Sigmoid colon (tissue), 7 donors: ENCODE results near the gene MSH3. TPM values are rescaled to one million over a fixed set of nuclear protein-coding genes. Genes with fewer than 3 reads are reported as not detected.

Source experiments
- DNase-seq: peaks from one replicate; pipeline ENCODE4 v3.0.0-alpha.2; 2019
- H3K27ac ChIP-seq, 4 donors: fragments of 200-600 bp; sonication (generic); one replicate each; pipeline ENCODE4 v1.5.1; 2016 to 2019; ENCODE audit warnings: mild to moderate bottlenecking in 1 of 4
- H3K27me3 ChIP-seq, 3 donors: fragments of 200-600 bp; sonication (generic); one replicate each; pipeline ENCODE4 v1.5.1; 2019; ENCODE audit warnings: mild to moderate bottlenecking in 1 of 3
- H3K36me3 ChIP-seq, 4 donors: fragments of 200-600 bp; sonication (generic); one replicate each; pipeline ENCODE4 v1.5.1; 2016 to 2019
- H3K4me1 ChIP-seq, 4 donors: fragments of 200-600 bp; sonication (generic); one replicate each; pipeline ENCODE4 v1.5.1; 2017 to 2019
- H3K4me3 ChIP-seq, 4 donors: fragments of 200-600 bp; sonication (generic); one replicate each; pipeline ENCODE4 v1.5.1; 2017 to 2019; ENCODE audit warnings: mild to moderate bottlenecking in 2 of 4, moderate library complexity in 1 of 4
- H3K9me3 ChIP-seq, 4 donors: fragments of 200-600 bp in 3 of 4; sonication (generic) in 3 of 4; one replicate each; pipeline versions ENCODE4 v1.5.1 to v1.6.1; 2013 to 2019
- EP300 ChIP-seq, 4 donors: sonication (generic); formaldehyde crosslinking; IDR thresholded peaks; one replicate each; pipeline ENCODE4 v1.6.1; 2017; ENCODE audit warnings: antibody characterized with exemption in 4 of 4
- POLR2A ChIP-seq, 2 donors: fragments of 450-650 bp; IDR thresholded peaks; one replicate each; pipeline ENCODE4 v1.6.1; 2016; ENCODE audit warnings: antibody characterized with exemption in 2 of 2, mild to moderate bottlenecking in 2 of 2, moderate library complexity in 2 of 2
- POLR2AphosphoS5 ChIP-seq, 4 donors: sonication (generic); formaldehyde crosslinking; IDR thresholded peaks; one replicate each; pipeline ENCODE4 v1.6.1; 2017; ENCODE audit warnings: antibody characterized with exemption in 4 of 4
- WGBS, 2 donors: extraction: QIAGEN DNeasy Blood & Tissue Kit; methylation state at CpG; one replicate each; pipeline ENCODE4 v1.1.7; 2013; 5-methylcytosine and 5-hydroxymethylcytosine counted together
- intact Hi-C: fragments of 100-400 bp; cut with DNase I; formaldehyde crosslinking; loops from one replicate; pipeline ENCODE4 v1.15.1; 2023
- polyA plus RNA-seq, 3 donors: library from polyadenylated mRNA; stranded (reverse); fragments of 200-250 nt; gene quantifications; one replicate each; pipeline ENCODE4 v1.2.3, GENCODE V29; 2013
- total RNA-seq, 4 donors: library from RNA; depleted of rRNA; stranded (reverse); fragments of >200 nt; gene quantifications; one replicate each; pipeline ENCODE4 v1.1.0, GENCODE V29; 2016
- TF ChIP-seq, protein P1 (sequence below), 4 experiments: fragments of 450-650 bp in 3 of 4; fragments of 200-600 bp in 1 of 4; IDR thresholded peaks; one replicate each; pipeline ENCODE4 v1.5.1; 2016 to 2019; ENCODE audit warnings: antibody characterized with exemption in 4 of 4, mild to moderate bottlenecking in 3 of 4, moderate library complexity in 2 of 4
- donor health status: healthy with polysubstance abuse.
- donor health status: Bipolar disorder and iron deficiency.
- donor health status: healthy.

Gene MSH3
- total RNA-seq (10 to 100 TPM; 11.8 to 15.3 (median 13.3) TPM), polyA plus RNA-seq (1 to 10 TPM; 3.6 to 7.6 (median 4.8) TPM)

DNA sequence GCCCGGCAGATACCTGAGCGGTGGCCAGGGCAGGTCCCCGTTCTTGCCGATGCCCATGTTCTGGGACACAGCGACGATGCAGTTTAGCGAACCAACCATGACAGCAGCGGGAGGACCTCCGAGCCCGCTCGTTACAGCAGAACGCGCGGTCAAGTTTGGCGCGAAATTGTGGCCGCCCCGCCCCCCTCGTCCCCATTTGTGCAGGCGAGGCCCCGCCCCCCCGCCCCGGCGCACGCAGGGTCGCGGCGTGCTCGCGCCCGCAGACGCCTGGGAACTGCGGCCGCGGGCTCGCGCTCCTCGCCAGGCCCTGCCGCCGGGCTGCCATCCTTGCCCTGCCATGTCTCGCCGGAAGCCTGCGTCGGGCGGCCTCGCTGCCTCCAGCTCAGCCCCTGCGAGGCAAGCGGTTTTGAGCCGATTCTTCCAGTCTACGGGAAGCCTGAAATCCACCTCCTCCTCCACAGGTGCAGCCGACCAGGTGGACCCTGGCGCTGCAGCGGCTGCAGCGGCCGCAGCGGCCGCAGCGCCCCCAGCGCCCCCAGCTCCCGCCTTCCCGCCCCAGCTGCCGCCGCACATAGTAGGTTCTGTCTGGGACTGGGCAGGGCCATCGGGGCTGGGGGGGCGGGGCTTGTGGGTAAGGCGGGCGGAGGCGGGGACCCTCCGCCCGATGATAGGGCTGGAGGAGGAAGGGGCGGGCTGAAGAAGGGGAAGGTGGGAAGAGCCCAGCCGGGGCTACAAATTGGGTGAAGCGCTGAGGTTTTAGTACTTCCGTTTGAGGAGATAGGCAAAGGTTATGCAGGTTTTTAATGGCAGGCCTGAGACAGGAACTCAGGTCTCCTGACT lies at the start of gene MSH3, which contains the start of gene DHFR:
Gene MSH3, plus strand, starts transcription at position 262 of the 840 bp plus-strand sequence. Its CDS starts 76 bp downstream, at position 338.
Gene DHFR, minus strand, starts transcription at position 593 of the 840 bp plus-strand sequence. Its CDS starts 494 bp downstream, at position 99.
- Histone ChIP-seq H3K27ac (peak within 1 kb of the TSS; percentile 89 to 98 (median 94)), H3K4me3 (peak within 1 kb of the TSS; percentile 75 to 96 (median 84)), H3K36me3 (peaks cover 0 to 34% (median 12%) of the 10 kb centered on the region in 4 donors), H3K4me1 (peaks cover 0 to 18% (median 15%) of the 10 kb centered on the region in 4 donors), H3K9me3 (no peaks in the 10 kb centered on the region), H3K27me3 (no peaks in the 10 kb centered on the region)
- intact Hi-C loops: loop anchor here (5.0 to 10.0 kb wide), 2 partner anchors 167 to 400 kb away; partner anchors contain the start of genes FAM151B and SERINC5
- TF ChIP-seq, protein P1, sequence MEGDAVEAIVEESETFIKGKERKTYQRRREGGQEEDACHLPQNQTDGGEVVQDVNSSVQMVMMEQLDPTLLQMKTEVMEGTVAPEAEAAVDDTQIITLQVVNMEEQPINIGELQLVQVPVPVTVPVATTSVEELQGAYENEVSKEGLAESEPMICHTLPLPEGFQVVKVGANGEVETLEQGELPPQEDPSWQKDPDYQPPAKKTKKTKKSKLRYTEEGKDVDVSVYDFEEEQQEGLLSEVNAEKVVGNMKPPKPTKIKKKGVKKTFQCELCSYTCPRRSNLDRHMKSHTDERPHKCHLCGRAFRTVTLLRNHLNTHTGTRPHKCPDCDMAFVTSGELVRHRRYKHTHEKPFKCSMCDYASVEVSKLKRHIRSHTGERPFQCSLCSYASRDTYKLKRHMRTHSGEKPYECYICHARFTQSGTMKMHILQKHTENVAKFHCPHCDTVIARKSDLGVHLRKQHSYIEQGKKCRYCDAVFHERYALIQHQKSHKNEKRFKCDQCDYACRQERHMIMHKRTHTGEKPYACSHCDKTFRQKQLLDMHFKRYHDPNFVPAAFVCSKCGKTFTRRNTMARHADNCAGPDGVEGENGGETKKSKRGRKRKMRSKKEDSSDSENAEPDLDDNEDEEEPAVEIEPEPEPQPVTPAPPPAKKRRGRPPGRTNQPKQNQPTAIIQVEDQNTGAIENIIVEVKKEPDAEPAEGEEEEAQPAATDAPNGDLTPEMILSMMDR (IDR thresholded peaks at IDR 0.05): no peak
- TF ChIP-seq POLR2A (IDR thresholded peaks at IDR 0.05): peak in 1 of 2 donors; percentile 4
- peak; percentile 23 to 79 (median 64) for TF ChIP-seq POLR2AphosphoS5 (IDR thresholded peaks at IDR 0.05)
- WGBS, 2 donors: 0 to 1% methylated on average over 74 of the region's 74 CpGs
- DNase-seq: peak; percentile 89

GRCh38 chr5:80607343-80607742 lies 47.1 kb upstream of the MSH3 start:
- no peaks in the 10 kb centered on the region for H3K4me1 ChIP-seq
- no peak overlapping the region for H3K27ac ChIP-seq
- TF ChIP-seq EP300 (IDR thresholded peaks at IDR 0.05) (no peak), POLR2A (IDR thresholded peaks at IDR 0.05) (no peak), POLR2AphosphoS5 (IDR thresholded peaks at IDR 0.05) (no peak)
- TF ChIP-seq, protein P1 (IDR thresholded peaks at IDR 0.05): no peak
- intact Hi-C loops: no loop called here
- H3K36me3 ChIP-seq: no peaks in the 10 kb centered on the region
- H3K9me3 ChIP-seq: no peaks in the 10 kb centered on the region
- H3K27me3 ChIP-seq: no peaks in the 10 kb centered on the region
- no peak for DNase-seq
- no peak overlapping the region for H3K4me3 ChIP-seq

DNA sequence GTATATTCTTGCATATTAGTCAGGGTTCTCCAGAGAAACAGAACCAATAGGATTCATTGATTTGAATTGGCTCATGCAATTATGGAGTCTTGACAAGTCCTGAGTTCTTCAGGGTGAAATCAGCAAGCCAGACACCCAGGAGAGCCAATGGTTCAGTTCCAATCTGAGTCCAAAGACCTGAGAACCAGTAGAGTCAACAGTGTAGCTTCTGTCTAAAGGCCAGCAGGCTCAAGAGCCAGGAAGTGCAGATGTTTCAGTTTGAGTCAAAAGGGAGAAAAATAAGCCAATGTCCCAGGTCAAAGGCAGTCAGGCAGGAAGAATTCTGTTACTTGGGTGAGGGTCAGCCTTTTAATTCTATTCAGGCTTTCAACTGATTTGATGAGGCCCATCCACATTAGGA lies 46.6 kb upstream of the MSH3 start:
- Histone ChIP-seq H3K4me3 (no peak overlapping the region), H3K27ac (no peak overlapping the region), H3K4me1 (no peaks in the 10 kb centered on the region), H3K36me3 (no peaks in the 10 kb centered on the region), H3K9me3 (no peaks in the 10 kb centered on the region), H3K27me3 (no peaks in the 10 kb centered on the region)
- no peak for DNase-seq
- intact Hi-C loops: no loop called here
- no peak for TF ChIP-seq EP300 (IDR thresholded peaks at IDR 0.05)
- TF ChIP-seq POLR2AphosphoS5 (IDR thresholded peaks at IDR 0.05): no peak
- TF ChIP-seq, protein P1 (IDR thresholded peaks at IDR 0.05): no peak
- no peak for TF ChIP-seq POLR2A (IDR thresholded peaks at IDR 0.05)

- 94 to 95% methylated on average over 1 of the region's 1 CpG for WGBS, 2 donors
- Histone ChIP-seq H3K27me3 (no peaks in the 10 kb centered on the region), H3K4me3 (no peak overlapping the region), H3K36me3 (no peaks in the 10 kb centered on the region), H3K4me1 (no peaks in the 10 kb centered on the region), H3K9me3 (no peaks in the 10 kb centered on the region), H3K27ac (no peak overlapping the region)
- intact Hi-C loops: no loop called here
- no peak for DNase-seq
- TF ChIP-seq POLR2A (IDR thresholded peaks at IDR 0.05) (no peak), POLR2AphosphoS5 (IDR thresholded peaks at IDR 0.05) (no peak), EP300 (IDR thresholded peaks at IDR 0.05) (no peak)
- TF ChIP-seq, protein P1 (IDR thresholded peaks at IDR 0.05): no peak
Measured at GRCh38 chr5:80608731-80609130, 45.7 kb upstream of the MSH3 start.
